HG03064 (cell line): ENCODE measurements around the gene HLA-B.

Source experiments
- ATAC-seq: cut with Tn5 transposase; IDR thresholded peaks from one replicate; pipeline ENCODE4 v1.9.1; 2021; ENCODE audit warnings: low read depth; ENCODE audit not compliant: unreplicated experiment

HLA-B gene

DNA sequence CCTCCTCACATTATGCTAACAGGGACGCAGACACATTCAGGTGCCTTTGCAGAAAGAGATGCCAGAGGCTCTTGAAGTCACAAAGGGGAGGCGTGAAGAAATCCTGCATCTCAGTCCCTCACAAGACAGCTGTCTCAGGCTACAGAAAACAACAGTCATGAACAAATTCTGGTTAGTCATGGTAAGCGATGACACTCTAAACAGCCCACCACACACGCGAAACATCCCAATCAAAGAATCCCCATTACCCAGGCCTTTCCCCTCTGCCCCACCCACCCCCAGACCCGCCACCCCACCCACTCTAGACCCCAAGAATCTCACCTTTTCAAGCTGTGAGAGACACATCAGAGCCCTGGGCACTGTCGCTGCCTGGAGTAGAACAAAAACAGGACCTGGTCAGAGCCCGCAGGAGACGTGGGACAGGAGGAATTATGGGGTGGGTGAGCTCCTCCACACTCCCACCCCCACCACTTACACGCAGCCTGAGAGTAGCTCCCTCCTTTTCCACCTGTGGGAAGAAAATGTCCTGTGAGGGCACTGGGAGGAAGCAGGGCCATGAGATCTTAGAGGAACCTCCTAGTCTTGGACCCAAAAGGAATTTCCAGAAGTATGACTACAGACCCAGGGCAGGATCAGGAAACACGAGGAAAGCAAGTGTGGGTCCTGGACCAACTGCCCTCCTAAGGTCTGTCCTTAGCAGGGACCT is 2.7 kb downstream of the HLA-B start:
- ATAC-seq: no peak

DNA sequence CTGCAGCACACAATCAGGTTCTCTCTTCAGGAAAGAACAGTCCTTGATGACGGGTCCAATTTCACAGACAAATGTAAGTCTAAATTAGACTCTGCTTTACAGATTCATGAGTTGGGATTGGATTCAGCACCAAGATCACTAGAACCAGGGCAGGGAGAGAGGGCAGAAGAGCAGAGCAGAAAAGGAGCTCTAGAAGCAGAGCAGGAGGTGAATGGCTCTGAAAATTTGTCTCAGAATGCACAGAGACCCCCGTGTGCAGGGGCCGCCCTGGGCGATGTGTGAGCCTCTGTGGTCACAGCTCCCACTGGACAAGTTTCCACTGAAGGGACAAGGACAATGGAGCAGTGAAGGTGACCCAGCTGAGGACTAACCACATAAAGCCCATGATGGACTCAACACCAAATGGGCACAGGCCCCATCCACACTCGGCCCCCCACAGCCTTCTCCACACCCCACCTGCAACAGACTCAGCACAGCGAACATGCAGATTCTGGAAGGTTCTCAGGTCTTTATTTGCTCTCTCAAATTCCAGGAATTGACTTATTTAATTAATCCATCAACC is 3.5 kb downstream of the HLA-B start:
- no peak for ATAC-seq

DNA sequence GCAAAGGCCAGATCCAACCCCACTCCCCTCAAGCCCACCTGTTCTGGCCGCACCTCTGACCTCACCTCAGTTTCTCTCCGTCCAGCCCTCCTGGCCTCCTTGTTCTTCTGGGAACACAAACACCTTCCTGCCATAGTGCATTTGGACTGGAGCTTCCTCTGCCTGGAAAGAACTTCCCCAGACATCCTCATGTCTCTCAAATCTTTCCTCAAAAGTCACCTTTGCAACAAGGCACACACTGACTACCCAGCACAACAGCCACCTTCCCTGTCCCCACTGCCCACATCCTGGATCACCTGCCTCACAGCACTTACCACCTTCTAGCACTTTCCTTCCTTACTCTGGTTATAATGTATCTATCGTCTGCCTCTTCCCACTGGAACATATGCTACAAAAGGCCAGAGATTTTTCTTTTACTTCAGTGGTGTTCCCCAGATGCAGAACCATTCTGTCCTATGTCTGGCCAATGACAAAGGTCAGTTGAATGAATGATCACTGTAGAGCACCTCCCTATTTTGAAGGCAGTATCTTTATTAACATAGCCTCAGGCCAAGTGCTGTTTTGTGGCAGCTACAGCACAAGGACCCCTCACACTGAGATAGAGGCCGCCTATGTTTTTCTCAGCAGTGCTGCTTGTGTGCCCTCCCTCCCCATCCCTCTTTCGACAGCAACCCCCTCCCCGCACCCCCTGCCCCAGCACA is 4.1 kb downstream of the HLA-B start:
- ATAC-seq: no peak

DNA sequence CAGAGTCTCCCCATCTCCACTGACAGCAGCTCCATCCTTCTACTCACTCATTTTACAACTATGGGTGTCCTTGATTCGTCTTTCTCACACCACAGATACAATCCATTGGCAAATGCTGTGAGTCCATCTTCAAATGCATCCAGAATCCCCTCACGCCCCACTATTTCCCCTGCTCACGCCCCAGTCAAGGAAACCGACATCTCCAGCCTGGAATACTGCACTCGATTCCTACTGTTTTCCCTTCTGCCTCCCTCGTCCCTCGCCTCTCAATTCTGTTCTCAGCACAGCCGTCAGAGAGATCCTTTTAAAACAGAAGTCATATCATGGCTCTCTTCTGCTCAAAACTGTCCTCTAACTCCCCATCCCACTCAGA is 4.7 kb downstream of the HLA-B start:
- no peak for ATAC-seq

DNA sequence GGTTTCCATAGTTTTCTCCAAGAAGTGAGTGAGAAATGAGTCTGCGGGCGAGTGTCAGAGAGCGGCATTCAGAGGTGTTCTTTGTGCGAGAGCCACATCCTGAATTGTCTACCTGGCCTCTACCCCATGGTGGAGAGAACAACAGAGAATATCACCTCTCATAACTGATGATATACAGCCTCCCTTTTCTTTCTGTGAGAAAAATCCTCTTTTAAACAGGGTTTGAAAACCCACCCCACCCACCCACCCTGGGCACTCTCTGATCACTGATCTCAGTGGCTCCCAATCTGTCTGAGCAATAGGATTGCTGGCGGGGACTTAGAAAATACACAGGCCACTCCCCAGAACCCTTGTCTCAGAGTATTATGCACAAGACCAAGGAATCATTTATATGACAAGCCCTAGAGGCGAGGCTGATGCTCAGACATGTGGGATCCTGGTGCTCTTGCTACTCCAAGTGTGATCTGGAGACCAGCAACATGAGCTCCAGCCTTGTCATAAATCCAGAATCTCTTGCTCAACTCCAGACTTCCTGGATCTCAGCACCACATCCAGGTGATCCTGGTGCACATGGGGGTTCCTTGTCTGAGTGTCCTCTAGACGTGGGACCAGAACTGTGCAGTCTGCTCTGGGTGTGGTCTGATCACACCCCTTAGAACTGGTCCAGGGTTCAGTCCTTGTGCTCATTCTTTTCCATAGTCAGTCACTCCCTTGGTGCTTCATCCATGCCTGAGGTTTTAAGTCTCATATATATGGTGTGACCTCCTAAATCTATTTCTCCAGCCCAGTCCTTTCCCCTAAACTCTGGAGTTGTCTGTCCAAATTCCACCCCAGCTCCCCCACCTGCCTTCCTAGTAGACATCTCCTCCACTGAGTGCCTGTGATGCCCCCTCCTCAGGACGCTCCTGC is 5.3 kb downstream of the HLA-B start:
- ATAC-seq: no peak

DNA sequence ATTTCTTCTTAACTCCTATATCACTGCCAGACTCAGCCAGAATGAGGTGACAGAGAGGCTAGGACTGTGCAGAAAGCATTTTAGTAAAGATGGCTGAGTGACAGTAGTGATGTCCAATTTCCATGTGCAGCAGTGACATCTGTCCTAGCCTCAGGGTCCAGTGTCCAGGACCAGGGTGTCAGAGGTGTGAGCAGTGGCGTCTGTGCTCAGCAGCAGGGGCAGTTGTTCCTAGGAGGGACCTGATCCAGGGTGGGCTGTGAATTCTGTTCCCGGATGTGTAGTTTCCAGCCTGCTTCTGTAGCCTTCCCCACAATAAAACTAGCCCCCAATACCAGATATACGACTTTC is 6.0 kb downstream of the HLA-B start:
- no peak for ATAC-seq

DNA sequence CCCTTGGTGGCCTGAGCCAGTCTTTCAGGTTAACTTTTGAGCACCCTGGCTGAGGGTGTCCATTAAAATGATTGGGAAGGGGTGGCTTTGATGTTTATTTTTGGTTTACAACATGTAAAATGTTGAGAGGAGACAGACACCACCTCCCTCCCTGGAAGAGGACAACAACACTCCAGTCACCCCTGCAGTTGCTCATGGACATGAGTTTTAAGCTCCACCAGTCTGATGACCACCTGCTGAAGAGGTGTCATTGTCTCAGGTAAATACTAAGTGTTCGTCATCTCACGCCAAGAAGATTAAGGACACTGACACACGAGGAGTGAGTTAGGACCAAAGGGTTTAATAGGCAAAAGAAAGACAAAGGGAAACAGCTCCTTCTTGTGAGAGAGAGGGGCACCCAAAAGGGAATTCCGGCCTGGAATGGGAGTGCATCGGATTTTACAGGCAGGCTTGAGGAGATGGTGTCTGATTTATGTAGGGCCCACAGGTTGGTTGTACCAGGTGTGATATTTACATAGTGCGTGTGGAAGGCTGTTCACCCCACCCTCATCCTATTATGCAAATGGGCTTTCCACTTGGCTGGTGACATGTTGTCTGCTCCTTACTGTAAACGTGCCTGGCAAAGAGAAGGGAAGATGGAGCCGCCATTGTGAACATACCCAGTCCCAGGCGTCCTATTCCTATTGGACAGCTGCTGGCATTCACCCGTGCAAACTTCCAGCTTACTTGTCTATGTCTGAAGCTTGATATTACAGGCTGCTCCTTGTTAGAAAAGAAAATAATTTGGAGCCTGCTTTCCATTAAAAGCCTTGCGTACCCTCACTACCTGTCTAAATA is 6.6 kb downstream of the HLA-B start:
- ATAC-seq: no peak

DNA sequence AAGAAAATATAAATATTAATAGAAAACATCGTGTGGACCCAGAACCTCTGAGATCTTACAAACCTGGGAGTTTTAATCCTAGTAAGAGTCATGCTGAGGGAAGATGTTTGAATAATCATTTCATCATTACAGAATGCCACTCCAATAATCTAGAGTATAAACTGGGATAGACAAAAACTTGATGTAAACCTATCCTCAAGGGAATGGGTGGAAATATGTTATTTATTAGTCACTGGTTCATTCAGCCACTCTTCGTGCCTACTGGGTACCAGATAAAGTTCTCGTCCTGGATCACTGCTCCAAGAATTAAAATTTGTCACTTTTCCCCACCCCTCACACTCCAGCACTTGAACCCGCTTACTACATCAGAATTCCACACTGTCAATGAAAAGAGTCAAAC is 7.7 kb downstream of the HLA-B start:
- no peak for ATAC-seq

DNA sequence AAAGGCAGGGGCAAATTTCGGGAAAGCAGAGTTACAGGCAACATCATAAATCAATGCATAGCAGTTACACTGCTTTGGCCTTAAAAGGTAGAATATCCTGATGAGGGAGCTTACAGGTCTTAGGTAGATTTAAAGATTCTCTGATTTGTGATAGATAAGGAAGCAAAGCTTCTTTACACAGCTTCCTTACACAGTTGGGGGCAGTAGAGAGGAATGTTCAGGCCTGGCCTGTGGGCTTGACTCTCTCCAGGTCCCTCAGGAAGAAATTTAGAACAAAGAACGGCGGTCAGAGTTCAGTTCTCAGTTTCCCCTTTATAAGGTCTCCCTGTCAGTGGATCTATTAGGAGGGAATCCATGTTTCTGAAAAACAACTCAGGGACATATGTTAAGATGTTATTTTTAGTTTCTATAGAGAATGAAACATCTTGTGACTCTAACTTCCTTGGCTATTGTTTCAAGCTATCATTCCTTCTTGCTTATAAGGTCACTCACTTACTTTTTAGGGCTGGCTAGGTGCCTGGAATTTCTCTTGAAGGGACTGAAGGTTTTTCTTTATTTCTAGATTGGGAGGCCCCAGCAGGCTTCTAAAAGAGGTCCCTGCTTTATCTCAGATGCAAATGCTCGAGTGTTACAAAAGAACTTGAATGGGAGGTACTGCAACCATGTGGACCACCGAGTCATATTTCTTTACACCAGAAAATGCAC is 11.8 kb downstream of the HLA-B start:
- no peak for ATAC-seq

DNA sequence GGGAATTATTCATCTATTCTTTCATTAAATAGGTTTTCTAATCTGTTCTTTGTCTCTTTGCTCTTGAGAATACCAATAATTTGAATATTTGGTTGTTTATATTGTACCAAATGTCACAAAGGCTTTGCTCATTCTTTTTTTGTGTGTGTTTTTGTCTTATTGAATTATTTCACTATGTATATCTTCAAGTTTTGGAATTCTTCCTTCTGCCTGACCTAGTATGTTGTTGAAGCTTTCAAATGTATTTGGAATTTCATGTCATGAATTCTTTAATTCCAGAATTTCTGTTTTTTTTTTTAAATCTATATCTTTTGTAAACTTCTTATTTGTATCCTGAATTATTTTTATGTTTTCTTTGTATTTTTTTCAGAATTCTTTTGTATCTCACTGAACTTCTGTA is 16.8 kb downstream of the HLA-B start:
- ATAC-seq: no peak

DNA sequence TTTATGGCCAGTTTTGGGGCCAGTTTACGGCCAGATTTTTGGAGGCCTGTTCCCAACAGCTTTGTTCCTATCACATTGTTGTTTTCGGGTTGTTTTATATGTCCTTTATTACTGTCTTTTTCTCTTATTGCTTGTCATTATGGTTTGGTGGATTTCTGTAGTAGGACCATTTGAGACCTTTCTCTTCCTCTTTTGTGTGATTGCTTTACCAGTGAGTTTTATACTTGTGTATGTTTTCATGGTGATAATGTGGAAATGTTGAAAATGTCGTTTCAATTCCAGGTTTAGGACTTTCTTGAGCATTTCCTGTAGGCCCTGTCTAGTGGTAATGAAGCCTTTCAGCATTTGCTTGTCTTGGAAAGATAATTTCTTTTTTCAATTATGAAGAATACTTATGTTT is 17.8 kb downstream of the HLA-B start:
- ATAC-seq: no peak

DNA sequence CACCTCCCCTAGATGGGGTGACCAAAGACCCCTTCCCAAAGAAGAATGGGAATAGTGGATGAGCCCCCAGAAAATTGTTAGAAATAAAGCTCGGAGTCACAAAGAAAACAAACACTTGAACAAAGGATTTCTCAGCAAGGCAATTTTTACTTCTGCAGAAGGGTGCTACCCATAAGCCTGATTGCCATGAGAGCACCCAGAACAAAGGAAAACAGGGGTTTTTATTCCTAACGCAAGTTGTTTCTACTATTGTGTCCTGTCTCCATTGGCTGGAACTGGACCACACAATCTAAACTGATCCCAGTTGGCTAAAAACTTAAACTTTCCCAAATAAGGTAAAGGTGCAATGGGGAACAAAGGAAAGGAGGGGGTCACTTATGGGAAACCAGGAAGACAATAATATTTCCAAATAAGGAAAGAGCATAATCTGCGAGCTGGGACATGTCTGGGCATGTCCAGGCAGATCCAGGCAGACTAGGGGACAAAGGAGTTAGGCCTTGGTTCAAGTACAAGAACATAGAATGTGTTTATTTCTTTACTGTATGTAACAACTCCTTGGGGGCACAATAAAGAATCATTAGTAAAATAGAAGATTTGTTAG is 20.0 kb downstream of the HLA-B start:
- ATAC-seq: no peak

DNA sequence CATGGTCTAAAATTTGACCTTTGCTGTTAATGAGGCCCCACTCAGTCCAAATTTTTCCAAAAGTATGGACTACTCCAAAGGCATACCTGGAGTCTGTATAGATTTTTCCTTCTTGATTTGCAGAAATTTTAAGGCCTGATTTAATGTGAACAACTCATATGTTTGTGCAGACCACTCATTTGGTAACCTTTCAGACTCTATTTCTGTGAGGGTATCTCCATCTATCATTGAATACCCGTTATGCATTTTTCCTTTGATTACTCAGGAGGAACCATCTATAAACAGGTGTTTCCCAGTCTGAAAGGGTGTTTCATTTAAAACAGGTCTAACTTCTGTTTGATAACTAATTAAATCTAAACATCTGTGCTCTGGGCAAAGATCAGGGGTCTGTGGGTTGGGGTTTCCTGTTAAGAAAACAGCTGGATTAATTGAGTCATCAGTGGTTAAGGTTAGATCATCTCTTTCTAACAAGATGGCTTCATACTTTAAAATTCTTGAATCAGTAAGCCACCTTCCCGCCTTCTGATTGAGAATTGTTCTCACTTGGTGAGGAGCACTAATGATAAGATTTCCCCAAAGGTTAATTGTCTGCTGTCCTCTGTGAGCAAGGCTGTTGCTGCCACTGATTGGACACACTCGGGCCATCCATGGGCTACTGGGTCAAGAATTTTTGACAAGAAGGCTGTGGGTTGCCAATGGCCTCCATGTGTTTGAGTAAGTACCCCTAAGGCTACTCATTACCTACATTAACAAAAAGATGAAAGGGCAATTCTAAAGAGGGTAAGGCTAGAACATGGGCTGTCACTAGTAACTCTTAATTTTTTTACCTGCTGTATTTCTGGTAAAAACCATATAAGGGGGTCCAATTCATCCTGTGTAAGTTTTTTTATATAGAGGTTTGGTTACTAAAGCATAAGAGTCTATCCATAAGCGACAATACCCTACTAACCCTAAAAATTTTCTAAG is 24.1 kb downstream of the HLA-B start:
- ATAC-seq: no peak

DNA sequence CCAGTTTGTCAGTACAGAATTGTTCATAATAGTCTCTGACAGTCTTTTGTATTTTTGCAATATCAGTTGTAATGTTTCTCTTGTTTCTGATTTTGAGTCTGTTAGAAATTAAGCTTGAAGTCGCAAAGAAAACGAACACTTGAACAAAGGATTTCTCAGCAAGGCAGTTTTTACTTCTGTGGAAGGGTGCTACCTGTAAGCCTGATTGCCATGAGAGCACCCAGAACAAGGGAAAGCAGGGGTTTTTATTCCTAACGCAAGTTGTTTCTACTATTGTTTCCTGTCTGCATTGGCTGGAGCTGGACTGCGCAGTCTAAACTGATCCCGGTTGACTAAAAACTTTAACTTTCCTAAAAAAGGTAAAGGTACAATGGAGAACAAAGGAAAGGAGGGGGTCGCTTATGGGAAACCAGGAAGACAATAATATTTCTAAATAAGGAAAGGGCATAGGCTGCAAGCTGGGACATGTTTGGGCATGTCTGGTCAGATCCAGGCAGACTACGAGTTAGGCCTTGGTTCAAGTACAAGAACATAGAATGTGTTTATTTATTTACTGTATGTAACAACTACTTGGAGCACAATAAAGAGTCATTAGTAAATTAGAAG is 28.5 kb downstream of the HLA-B start:
- no peak for ATAC-seq

DNA sequence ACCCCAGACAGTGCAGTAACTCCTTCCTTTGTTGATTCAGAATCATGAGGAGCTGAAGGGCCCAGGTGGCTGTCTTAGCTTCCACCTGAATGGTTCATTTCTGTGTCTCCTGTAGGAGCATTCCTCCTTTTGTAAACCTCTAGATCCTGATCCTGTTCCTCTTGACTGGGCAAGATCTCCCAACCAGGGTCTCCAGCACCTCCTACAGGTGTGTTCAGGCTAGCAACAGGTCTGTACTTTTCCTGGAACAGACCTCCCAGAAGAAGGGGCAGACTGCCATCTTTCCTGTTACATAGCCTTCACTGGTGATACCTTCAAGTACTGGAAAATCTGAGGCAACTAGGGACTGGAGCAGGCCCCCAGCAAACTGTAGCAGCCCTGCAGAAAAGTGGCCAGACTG is 35.2 kb downstream of the HLA-B start:
- ATAC-seq: no peak

DNA sequence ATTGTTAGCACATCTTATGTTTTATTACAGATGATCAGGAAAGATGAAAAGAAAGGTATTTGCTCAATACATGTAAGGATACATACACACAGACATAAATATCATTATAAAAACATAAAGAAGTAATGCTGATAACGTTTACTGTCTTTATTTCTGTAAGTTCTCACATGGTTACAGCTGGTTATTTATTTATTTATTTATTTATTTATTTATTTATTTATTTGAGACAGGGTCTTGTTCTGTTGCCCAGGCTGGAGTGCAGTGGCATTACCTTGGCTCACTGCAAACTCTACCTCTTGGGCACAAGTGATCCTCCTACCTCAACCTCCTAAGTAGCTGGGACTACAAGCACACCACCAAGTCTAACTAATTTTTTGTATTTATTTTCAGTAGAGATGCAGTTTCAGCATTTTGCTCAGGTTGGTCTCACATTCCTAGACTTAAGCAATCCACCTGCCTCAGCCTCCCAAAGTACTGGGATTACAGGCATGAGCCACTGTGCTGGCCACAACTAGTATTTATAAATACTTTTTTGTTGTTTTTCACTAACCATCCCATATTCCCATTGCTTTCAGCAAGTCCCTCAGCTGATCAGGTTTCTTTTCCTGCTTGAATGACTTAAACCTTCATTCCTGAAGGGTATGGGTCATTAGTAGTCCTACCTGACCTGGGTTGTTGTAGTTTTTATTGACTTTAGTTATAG is 35.8 kb downstream of the HLA-B start:
- ATAC-seq: no peak

DNA sequence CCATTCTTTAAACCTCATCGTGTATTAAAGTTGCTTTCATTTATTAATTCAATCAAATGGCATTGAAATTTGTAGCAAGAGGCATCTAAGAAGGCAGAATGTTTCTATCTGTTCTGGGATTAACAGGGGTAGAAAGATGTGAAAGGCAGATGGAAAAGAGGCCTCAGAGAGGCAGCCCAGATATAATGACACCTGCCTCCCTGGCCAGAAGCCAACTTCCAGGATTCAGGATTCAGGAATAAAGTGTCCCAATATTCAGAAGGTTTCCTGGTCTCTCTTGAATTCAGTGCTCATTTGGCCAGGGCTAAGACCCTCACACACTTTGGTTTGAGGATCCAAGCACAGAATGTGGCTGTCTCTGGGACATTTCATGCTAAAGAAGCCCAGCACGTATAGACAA is 39.9 kb downstream of the HLA-B start:
- ATAC-seq: no peak
